C4-2B (cell line): ENCODE data around the gene SLC25A21.

ENCODE experiments used
- CTCF ChIP-seq: fragments of 450-650 bp; conservative IDR thresholded peaks from 2 replicates; pipeline ENCODE4 v1.5.1; 2017; ENCODE audit warnings: mild to moderate bottlenecking
- ZFX ChIP-seq: fragments of 450-650 bp; IDR thresholded peaks from 2 replicates; pipeline ENCODE4 v1.6.1; 2017

GRCh38 chr14:37147310-37147880, 25.0 kb downstream of the SLC25A21 start:
- TF ChIP-seq CTCF (no peak), ZFX (no peak)
